HG03280 (cell line): ENCODE data around the gene HOXB5.

Experiments used
- ATAC-seq: cut with Tn5 transposase; IDR thresholded peaks from one replicate; pipeline ENCODE4 v1.9.1; 2021; ENCODE audit warnings: mild to moderate bottlenecking, moderate library complexity; ENCODE audit not compliant: unreplicated experiment

HOXB5 gene

DNA sequence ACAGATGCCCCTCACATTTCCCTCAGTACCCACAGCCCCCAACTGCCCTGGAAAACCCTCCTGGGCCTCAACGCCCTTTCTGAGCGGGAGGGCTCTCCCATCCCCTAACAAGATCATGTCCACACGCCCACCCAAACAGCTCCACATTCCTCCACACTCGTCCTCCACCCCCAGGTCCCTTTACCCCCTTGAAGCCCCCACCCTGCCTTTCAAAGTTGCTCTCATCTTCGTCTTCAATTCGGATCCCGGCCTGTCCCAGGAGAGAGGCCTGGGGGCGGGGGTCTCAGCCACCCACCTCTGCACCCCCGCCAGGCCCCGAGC lies 29.8 kb downstream of the HOXB5 start:
- ATAC-seq: no peak

DNA sequence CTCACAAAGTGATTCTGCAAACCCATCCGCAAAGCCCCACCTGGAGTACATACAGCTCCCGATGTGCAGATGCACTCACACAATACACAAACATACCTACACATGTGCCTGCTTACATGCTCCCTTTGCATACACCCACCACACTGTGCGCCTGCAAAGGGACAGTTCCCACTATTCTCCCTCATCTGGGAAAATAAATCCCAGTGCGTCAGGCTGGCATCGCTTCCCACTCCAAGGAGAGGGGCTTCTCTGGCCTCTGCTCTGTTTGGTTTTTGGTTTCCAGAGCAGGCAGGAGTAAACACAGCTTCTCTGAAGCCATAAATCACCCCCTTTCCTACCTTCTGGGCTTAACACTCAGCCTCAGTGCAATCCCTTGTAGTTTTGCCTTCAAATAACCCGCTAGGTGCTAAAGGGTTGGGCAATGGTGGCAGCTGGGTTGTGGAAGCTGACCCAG lies 30.2 kb downstream of the HOXB5 start:
- no peak for ATAC-seq

DNA sequence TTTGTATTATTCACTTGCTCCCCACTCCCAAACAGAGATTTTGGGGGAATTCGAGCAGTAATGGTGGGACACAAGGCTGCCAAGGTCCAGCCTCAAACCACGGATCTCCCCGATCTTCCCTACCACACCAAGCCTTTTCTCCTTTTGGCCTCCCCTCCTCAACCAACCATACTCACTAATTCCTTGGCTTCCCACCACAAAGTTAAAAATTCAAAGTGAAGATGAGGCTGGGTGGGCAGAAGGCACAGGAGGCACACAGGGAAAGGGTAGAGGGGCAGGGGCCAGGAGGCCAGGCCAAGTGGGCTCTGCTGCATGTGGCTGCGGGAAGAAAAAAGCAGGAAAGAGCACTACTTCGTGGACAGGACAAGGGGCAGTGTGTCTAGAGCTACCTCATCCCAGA lies 30.6 kb downstream of the HOXB5 start:
- ATAC-seq: no peak

DNA sequence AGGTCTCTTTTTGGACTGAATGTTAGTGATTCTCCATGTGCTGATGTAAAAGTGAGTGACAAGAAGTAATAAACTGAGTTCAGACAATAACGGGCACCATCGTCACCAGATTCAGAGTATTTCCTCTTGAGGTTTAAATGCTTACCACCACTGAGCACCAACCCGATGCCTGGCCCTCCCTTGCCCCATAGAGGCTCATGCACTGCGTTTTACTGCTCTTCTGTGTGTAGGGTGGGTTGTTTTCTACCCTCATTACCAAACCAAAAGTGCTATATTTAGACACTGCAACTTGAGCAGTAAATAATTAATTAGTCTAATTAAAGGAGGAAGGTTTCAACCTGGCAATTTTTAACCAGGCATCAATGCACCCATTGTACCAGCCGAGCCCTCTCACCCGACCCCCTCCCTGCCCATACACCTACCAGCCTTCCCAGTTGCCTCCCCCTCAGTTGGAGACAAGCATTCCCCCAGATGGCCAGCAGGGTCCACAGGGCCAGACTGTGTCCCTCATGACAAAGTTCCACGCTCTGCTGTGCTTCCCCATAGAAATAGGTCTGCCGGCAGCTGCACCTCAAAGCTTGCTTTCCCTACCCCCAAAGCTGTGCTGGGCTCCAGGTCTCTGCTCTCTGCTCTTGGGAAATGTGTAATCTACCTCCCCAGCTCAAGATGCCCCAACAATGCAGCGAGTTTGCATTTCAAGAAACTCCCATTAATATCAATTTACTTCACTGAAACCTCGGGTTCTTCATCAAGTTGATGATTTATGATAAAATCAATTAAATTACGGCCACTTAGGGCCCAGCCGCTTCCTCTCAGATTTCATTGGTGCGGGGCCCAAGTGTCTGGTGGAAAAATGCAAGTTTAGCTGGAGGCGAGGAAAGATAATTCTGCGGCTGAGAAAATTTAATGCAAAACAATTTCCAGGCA lies 31.4 kb downstream of the HOXB5 start:
- no peak for ATAC-seq

DNA sequence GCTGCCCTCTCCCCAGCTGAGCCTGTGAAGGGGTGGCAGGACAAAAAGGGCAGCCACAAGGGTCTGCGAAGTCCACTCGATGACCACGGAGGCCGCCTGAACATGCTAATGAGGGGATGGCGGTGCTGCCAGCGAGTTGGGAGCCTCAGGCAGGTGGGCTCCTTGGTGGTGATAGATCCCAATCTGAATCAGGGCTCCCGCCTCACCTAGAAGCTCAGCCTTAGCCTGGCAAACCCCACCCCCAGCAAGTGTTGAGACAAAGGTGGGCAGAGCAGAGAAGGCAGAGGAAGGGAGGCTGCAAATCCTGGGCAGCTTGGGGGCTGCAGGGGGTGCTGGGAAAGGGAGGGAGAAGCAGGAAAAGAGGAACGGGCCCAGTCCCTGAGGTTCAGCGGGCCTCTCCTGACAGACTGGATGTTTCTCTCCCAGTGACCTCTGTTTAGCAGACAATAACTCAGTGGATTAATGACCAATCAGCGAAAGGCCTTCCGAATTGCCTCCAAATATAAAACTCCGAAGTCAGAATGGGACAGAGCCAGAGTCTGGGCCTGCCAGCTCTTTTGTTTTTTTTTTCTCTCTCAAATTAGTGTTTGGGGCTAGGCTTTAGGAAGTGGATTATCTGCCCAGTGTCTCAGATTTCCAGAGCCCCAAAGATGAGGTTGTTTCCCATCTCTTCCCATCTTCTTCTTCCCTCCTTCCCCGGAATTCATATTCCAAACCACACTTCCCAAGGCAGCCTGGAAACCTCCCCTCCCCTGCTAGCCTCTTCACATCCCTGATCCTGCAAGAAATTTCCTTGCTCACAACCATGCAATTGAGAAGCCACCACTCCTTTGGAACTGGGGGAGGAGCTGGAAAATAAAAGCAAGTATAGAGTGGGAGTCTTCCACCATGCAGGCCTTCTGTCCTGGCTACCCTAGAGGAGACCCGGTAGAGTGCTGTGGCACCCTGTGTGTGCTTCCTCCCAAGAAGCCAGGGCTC lies 33.5 kb downstream of the HOXB5 start:
- ATAC-seq: no peak

DNA sequence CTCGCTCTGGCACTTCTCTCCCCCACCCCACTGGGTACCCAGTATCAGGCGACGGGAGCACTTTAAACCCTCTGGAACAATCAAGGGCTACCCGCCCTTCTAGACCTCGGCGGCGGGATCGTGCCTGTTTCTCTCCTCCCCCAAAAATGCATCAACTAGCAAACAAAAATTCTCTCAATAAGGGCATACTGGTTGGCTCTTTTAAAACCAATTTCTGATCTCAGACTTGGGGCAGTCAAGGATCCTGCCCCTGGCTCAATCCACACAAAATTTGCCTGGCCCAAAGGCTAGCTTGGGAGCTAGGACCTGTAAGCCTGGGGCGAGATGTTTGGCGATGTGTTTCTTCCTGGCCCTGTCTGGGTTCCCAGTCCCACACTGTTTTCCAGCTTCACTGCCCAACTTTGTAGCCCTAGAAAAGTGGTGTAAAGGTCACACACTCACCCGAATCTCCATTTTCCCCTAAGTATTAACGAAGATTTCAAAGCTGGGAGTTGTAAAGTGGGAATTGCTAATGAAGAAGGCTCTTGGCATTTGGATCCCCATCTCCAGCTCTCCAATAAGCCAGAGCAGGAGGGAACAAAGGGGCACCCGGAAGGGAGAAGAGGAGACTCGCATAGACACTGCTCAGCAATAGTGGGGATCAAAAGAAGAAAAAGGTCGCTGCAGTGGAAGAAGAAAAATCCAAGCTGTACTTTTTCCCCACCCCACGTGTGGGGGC lies 34.3 kb downstream of the HOXB5 start:
- no peak for ATAC-seq

DNA sequence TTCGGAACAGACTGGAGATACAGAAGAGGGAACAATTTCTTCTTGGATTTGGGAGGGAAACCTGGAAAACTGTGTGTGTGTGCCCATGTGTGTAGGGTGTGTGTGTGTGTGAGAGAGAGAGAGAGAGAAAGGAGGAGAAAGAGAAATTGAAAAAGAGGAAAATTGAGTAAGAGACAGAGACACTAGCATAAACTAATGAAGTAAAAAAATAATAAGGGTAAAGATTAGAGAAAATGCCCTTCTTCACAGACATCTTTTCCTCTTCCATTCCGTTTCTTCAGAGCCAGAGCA lies 34.8 kb downstream of the HOXB5 start:
- ATAC-seq: no peak

DNA sequence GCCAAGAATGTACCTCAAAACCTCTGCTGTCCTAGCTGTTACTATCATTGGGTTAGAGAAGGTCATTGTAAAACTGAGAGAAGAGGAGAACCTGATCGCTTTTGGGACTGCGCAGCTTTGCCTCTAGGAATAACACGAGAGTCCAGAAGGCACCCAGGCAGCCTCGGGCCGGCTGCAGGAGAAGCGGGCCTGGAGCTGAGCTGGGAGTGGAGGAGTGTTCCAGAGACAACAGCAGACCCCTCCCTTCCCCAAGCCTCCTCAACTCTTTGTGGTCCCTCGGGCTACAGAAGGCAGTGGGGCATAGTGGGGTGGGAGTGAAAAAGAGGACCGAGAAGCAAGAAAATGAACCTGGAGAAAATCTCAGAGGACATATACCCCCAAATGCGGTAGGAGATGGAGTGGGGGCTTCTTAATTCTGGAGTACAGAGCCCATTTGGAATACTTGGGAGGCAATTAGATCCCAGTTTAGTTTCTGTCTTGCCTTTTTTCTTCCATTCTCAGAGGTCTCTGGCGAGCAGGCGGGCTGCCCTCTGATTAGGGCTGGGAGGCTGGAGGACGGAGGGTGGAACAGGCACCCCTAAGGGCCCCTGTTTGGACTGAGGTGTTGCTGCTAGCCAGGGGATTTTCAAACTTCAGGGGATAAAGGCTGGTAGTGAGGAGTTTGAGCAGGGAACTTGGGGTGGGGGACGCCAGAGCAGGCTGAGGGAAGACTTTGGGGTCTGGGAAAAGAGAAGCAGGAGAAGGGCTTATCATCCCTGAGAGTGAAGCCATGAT lies 35.3 kb downstream of the HOXB5 start:
- no peak for ATAC-seq

DNA sequence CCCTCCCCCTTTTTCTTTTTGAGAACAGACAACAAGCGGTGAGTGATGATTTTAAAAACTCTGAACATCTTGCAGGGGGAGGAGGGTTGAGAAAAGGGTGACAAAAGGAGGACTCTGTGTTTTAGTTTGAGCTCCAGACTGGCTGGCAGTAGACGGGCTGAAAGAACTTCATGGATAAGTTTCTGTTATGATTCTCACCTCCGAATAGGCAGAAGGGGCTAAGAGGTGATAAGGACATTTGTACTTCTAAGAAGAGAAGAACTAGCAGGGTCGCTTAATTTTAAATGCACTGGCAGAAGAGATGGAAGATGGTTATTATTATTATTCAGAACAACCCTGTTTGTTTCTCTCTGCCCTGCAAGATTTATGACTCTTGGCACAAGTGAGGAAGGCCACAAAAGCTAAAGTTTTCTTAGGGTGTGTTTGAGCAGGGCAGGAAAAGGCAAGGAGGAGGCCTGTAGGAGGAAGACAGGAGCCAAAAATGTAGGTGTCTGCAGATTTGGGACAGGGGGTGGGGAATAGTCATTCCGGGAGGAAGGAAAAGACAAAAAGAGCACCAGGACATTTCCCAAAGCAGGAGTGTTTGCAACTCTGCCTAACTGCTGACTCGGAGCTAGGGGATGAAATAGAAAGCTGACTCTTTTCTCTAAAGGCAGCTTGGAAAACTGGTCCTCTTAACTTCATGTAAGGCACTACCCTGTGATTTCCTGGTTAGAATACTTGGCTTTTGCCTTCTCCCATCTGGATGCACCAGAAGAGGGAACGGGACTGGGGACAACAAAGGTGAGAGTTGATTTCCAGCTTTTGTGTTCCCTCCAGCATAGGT lies 36.8 kb downstream of the HOXB5 start:
- ATAC-seq: no peak

DNA sequence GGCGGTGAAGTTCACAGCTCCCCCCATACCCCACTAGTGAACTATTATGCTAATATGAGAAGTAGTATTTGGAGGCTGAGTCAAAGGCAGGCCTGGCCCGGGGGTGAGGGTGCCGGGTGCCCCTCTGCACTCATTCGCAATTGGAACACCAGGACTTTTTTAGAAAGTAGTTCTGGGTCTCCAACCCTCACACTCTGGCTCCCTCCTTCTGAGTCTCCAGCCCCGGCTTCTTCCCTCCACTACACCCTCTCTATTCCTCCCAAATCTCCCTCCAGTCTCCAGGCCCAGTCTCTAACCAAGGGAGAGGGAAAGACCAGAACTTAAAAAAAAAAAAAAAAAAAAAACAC lies 37.4 kb downstream of the HOXB5 start:
- ATAC-seq: no peak

DNA sequence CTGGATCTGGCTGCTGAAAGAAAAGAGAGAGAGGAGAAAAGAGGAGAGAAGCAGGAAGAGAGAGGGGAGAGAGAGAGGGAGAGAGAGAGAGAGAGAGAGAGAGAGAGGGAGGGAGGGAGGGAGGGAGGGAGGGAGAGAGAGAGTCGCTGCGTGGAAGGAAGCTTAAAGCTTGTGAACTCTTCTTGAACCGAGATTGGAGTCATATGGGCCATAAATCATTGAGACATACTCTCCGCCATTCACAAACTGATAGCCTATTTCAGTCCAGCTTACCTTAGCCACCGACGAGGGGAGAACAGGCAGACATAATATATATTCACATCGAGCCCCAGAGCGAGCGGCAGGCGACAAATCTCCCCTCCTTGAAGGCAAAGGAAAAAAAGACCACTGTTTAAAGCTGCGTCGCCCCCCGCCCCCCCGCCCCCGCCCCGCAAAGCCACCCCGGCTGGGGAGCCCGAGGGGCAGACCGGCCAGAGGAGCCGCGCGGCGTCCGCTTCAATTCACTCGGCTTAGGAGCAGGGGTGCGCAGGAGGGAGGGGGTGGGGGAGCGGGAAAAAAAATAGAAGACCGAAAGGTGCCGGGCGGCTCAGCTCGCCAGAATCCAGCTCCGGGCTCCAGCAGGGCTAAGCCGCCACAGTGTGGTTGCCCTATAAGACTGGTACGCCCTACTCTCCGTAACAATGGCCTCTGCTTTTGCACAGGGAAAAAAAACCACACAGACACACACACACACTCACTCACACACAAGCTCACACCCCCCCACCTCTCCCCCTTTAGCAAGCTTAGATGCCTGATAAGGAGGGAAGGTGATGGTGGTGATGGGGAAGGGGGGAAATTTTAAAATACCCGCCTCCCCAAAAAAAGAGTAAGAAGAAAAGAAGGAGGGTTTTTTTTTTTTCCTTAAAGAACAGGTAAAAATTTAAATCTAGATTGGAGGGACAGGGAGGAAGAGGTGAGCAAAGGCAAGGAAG lies 38.0 kb downstream of the HOXB5 start:
- no peak for ATAC-seq

DNA sequence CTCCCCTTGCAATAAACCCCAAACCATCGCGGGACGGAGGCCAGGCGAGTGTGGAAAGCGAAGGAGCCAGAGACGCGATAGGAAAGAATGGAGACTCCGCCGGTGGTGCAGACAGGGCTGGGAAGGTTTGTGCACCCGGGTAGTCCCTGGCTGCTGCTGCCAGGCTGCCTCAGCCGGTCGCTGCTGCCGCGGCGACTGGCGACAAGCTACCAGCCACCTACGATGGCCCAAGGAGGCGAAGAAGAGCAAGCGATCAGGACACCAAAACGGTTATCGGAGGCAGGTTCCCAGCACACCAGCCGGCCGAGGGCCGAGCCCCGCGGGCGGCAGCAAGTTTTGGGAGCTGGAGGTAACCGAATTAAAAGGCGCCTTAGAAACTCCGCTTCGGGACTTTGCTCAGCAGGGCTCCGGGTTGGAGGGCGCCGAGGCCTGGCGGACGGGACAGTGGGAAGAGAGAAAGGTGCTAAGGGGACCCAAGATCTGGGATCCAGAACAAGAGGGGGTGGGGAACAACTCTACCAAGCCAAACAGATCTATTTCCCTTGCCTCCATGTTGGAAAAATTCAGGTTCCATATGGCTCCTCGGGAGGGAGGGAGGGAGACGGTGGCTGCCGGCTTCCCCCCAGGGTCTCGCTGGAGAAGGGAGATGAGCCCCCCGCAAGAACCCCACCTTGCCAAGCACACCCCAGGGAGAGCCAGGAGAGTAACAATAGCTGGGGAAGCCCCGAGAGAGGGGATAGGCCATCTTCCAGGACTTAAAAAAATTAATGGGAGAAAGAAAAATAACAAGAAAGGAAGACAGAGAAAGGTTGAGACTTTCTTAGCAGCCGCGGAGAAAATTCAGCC lies 38.9 kb downstream of the HOXB5 start:
- ATAC-seq: no peak

DNA sequence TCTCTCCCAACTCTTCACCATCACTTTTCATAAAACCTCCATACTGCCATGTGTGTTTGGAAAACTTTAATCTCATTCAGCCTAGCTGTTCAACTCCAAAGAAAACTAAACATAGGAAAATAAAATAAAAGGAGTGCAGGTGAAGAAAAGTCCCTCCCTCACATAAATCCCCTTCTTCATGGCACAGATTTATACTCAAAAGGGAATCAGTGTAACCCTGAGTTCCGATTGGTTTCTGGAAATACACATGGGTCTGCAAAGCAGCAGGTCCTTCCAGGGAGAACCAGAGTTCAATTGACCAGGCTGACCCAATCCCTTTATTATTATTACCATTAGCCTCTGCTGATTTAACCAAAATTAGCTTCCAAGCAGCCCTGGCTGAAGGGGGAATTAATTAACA lies 39.8 kb downstream of the HOXB5 start:
- ATAC-seq: no peak

DNA sequence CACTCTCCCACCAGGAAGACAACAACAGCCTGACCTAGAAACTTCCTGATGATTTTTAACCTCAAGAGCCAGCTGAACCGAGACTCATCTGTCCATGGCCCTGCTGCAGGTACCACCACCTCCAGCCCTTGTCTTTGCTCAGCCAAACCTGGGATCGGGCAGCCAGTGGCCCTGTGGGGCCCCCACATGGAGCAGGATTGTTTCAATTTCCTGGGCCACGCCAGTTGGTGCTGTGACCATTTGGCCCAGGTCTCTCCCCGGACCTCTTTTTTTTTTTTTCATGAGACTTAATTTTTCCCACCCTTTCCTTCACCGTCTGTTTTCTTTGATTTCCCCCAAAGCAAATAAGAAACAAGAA lies 40.4 kb downstream of the HOXB5 start:
- ATAC-seq: no peak

DNA sequence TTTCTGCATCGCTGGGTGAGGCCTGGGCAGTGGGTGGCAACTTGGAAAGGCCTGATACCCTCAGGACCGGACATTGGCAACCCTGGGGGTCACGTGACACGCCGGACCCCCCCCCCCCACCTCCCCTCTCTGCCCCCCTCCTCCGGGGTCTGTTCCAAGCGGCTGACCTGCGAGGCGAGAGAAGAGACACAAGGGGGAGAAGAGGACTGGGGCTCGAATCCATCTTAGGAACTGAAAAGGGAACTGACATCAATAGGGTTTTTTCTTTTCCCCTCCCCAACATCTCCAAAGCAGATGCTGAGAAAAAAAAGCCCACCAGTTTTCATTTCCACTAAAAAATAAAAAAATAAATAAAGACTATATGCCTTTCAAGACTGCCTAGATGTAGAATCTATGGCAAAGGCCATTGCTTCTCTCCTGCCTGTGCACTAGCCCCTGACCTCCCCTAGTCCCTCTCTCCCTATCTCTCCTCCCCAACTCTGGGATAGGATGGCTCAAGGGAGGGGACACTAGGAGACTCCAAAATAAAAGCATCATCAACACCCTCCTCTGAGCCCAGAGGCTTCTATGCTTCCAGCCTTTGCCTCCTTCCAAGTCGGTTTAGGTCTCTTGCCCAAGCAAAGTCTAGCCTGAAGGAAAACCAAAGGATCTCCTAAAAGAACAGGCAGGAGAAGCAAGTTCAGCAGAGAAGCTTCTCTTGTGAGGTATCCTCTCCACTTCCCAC lies 41.0 kb downstream of the HOXB5 start:
- no peak for ATAC-seq

DNA sequence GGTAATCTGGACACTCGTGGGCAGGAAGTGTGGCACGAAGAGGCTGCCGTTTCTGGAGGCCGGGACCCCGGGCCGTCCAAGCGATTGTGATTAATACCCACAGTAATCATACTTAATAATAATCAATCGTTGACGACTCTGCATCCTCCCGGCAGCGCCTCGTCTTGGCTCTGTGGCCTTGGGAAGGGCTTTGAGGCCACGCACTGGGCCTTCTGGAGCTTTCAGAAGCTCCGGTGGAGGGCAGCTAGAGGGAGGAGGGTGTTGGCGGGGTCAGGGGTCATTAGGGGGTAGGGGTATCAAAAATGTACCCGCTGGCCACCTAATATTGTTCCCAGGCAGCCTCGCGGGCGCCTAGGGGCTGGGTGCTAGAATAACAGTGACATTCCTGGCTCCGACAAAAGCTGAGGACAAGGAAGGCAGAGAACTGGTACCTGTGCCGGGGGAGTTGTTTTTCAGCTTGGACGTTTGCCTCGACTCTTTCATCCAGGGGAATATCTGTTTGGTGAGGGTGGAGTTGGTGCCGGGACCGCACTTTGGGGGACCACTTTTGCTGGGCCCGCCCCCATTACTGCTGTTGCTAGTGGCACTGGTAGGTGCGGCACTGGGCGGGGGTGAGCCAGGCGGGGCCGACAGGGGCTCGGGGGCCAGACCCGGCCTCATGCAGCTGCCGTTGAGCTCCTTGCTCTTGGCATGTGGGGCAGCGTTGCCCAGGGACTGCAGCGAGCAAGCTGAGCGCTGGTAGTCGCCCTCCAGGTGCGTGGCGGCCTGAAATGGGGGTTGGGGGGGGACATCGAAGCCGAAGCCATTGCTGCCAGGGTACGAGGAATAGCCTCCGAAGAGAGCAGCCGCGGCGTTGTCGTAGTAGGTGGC lies 41.7 kb downstream of the HOXB5 start:
- no peak for ATAC-seq
